Calu3 (cell line): ENCODE data around the gene ADAM19. TPM values are rescaled to one million over a fixed set of nuclear protein-coding genes. Genes with fewer than 3 reads are reported as not detected.

Experiments used
- BruUV-seq: library from RNA; stranded (reverse); fragments of 400-500 nt; replicated peaks from 2 replicates; lab custom pipeline; 2021; lab: Mats Ljungman, UMichigan
- CTCF ChIA-PET: fragments of 300-600 bp; sonication (Branson Sonifier 250); formaldehyde crosslinking; loops from one replicate; lab custom pipeline; 2022; ENCODE audit warnings: antibody characterized with exemption; lab: Charles Lee
- DNase-seq: peaks from one replicate; pipeline ENCODE4 v3.0.0; 2022
- H3K27ac Mint-ChIP-seq: one replicate; pipeline ENCODE4 v1.8.0; 2022; ENCODE audit warnings: mixed read lengths; ENCODE audit not compliant: unreplicated experiment
- H3K27me3 Mint-ChIP-seq: one replicate; pipeline ENCODE4 v1.8.0; 2022; ENCODE audit warnings: mixed read lengths; ENCODE audit not compliant: unreplicated experiment
- H3K36me3 Mint-ChIP-seq: one replicate; pipeline ENCODE4 v1.8.0; 2022; ENCODE audit warnings: mild to moderate bottlenecking, moderate library complexity, mixed read lengths; ENCODE audit not compliant: insufficient read depth, unreplicated experiment
- H3K4me1 Mint-ChIP-seq: one replicate; pipeline ENCODE4 v1.8.0; 2022; ENCODE audit warnings: mild to moderate bottlenecking, low read depth, mixed read lengths; ENCODE audit not compliant: unreplicated experiment
- H3K4me3 Mint-ChIP-seq: one replicate; pipeline ENCODE4 v1.8.0; 2022; ENCODE audit warnings: mild to moderate bottlenecking, low read depth, moderate library complexity, mixed read lengths; ENCODE audit not compliant: unreplicated experiment
- H3K9me3 Mint-ChIP-seq: one replicate; pipeline ENCODE4 v1.8.0; 2022; ENCODE audit warnings: low read depth, mixed read lengths; ENCODE audit not compliant: unreplicated experiment
- intact Hi-C: fragments of 100-400 bp; cut with micrococcal nuclease; formaldehyde crosslinking; loops from one replicate; pipeline ENCODE4 v1.10.0; 2022; ENCODE audit not compliant: unreplicated experiment
- total RNA-seq: library from RNA; stranded (reverse); gene quantifications from 2 replicates; pipeline ENCODE4 v1.2.3, GENCODE V29; 2022
- TF ChIP-seq, protein P1 (sequence below): fragments of 200-600 bp; IDR thresholded peaks from one replicate; pipeline ENCODE4 v1.8.0; 2022; ENCODE audit warnings: antibody characterized with exemption; ENCODE audit not compliant: unreplicated experiment

ADAM19 gene
- total RNA-seq, 1 experiment from 2014 or later = 16.2 TPM

DNA sequence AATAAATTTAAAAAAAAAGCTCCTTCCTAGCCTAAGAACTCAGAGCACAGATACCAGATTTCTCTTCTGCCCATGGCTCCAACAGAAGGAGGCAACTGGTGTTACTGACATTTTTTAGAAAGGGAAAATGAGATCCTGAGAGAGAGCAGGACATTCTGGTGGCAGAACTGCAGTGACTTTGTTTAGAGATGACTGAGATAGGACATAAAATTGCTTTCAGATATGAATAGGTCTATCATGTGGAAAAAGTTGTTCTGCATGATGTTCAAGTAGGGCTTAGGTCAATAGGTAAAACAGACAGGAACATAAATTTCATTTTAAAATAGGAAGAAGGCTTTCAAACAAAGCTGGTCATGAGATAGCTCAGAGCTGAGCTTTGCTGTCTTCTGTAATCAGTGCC lies 66.0 kb downstream of the ADAM19 start:
- H3K36me3 Mint-ChIP-seq = no peaks in the 10 kb centered on the region
- no peak overlapping the region for H3K4me3 Mint-ChIP-seq
- no peaks in the 10 kb centered on the region for H3K27me3 Mint-ChIP-seq
- H3K27ac Mint-ChIP-seq = no peak overlapping the region
- no peaks in the 10 kb centered on the region for H3K9me3 Mint-ChIP-seq
- BruUV-seq = no TSS peak
- intact Hi-C loops = no loop called here
- DNase-seq = no peak
- CTCF ChIA-PET = no interaction called here
- H3K4me1 Mint-ChIP-seq = peaks cover 29% of the 10 kb centered on the region
- TF ChIP-seq, protein P1, sequence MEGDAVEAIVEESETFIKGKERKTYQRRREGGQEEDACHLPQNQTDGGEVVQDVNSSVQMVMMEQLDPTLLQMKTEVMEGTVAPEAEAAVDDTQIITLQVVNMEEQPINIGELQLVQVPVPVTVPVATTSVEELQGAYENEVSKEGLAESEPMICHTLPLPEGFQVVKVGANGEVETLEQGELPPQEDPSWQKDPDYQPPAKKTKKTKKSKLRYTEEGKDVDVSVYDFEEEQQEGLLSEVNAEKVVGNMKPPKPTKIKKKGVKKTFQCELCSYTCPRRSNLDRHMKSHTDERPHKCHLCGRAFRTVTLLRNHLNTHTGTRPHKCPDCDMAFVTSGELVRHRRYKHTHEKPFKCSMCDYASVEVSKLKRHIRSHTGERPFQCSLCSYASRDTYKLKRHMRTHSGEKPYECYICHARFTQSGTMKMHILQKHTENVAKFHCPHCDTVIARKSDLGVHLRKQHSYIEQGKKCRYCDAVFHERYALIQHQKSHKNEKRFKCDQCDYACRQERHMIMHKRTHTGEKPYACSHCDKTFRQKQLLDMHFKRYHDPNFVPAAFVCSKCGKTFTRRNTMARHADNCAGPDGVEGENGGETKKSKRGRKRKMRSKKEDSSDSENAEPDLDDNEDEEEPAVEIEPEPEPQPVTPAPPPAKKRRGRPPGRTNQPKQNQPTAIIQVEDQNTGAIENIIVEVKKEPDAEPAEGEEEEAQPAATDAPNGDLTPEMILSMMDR = no peak

DNA sequence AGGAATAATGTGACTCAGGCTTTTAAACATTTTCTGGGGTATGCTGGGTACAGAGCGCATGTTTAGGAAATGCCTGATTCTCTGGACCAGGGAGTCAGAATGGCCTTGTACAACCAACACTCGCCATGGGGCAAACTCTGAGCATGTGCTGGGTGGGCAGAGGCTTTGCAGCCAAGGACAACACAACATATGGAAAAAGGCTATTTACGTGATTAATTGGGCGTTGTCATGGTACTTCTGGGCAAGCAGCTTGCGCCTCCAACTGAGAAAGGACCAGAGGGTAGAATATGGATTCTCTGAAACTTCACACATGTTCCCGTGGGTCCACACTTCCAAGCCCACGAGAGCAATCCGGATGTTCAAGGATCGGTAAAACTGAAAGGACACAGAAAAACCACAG lies 66.5 kb downstream of the ADAM19 start:
- TF ChIP-seq, protein P1 = no peak
- no peak for DNase-seq
- CTCF ChIA-PET = no interaction called here
- H3K36me3 Mint-ChIP-seq = no peaks in the 10 kb centered on the region
- intact Hi-C loops = no loop called here
- peaks cover 29% of the 10 kb centered on the region for H3K4me1 Mint-ChIP-seq
- H3K4me3 Mint-ChIP-seq = no peak overlapping the region
- H3K27ac Mint-ChIP-seq = no peak overlapping the region
- no TSS peak for BruUV-seq
- no peaks in the 10 kb centered on the region for H3K27me3 Mint-ChIP-seq
- no peaks in the 10 kb centered on the region for H3K9me3 Mint-ChIP-seq

DNA sequence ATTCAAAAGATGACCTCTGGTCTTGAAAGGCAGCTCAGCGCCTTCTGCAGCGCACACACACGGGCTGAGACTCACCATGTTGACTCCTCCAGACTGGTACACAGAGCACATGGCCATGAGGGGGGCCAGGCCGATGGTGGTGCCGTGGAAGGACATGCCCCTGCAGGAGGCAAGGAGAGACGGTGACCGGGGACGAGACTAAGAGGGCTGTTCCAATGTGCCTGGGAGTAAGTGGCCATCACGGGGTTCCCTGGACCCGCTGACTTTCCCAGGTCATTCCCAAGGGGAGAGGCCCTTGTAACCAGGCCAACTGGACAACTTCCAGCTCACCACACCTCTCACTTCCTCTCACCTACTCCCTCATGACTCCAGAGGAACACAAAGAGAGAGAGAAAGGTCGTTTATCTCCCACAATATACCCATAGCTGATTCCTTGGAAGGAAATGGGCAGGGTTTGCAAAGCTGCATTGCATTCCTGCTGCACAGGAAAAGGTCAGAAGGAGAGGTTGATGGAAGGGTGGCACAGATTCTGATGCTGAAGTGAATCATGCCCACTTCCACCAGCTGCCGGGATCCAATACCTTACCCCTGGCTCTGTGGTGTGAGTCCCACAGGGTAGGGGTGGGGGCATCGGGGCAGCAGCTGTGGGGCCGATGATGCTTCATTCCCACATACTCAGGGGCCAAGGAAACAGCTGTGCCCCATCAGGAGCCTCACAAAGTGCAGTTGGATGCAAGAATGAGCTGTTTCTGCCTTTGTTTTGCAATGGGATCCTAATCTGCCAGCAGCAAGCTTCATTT lies 68.4 kb downstream of the ADAM19 start:
- peaks cover 22% of the 10 kb centered on the region for H3K4me1 Mint-ChIP-seq
- BruUV-seq = no TSS peak
- no peaks in the 10 kb centered on the region for H3K9me3 Mint-ChIP-seq
- H3K36me3 Mint-ChIP-seq = no peaks in the 10 kb centered on the region
- H3K27me3 Mint-ChIP-seq = no peaks in the 10 kb centered on the region
- H3K27ac Mint-ChIP-seq = no peak overlapping the region
- TF ChIP-seq, protein P1 = no peak
- DNase-seq = no peak
- intact Hi-C loops = no loop called here
- CTCF ChIA-PET = interaction anchor here (1.4 kb wide), 1 partner anchor 17 kb away, joined by 3 read pairs; no protein-coding TSS in a partner anchor
- no peak overlapping the region for H3K4me3 Mint-ChIP-seq

DNA sequence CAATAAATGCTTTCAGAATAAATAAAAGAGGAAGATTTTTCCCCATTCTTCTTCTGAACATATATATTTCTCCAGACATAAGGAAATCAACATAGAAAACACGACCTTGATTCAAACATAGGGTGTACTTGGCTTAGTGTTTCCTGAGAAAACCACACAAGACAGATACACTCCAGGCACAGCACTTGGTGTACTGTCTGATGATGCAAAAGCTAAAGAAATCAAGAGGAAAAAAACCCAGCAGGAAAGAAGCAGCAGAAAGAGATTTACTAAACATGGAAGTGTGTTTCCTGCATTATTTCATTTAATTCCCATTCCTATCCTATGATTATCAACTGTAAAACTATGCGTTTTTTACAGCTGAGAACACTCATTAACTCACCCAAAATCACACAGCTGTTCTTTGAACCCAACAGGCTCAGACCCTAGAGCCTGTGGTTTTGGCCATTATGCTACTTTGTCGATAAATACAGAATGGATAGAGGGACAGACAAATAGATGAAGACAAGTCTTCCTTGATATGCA lies 69.4 kb downstream of the ADAM19 start:
- H3K27me3 Mint-ChIP-seq = no peaks in the 10 kb centered on the region
- no peaks in the 10 kb centered on the region for H3K36me3 Mint-ChIP-seq
- TF ChIP-seq, protein P1 = no peak
- H3K4me1 Mint-ChIP-seq = peaks cover 13% of the 10 kb centered on the region
- DNase-seq = no peak
- no peak overlapping the region for H3K4me3 Mint-ChIP-seq
- H3K9me3 Mint-ChIP-seq = no peaks in the 10 kb centered on the region
- intact Hi-C loops = no loop called here
- no TSS peak for BruUV-seq
- CTCF ChIA-PET = interaction anchor here (1.4 kb wide), 1 partner anchor 16 kb away, joined by 3 read pairs; no protein-coding TSS in a partner anchor
- H3K27ac Mint-ChIP-seq = no peak overlapping the region
